ENCODE results near the gene MPP3. TPM values are rescaled to one million over a fixed set of nuclear protein-coding genes. Genes with fewer than 3 reads are reported as not detected.

The MPP3 gene
- total RNA-seq, 1 donor from 2014 or later: 6.1 TPM

DNA sequence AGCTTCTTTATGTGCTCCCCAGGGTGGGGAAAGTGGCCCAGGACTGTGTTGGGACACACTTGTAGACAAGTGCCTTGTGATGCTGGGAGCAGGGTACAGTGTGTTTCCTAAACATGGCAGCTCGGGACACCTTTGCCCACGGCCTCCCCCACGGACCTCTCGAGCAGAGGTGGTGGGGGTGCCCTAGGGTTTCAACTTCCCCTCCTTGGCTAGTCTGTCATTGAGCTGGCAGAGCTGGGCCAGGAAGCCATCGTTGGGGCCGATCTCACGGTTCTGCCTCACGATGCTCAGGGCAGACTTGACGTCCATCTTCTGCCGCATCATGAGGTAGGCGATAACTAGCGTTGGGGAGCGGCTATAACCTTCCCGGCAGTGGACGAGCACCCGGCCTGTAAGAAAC, 63.5 kb downstream of the MPP3 start:
- Mint-ChIP-seq H3K4me1 (no peaks in the 10 kb centered on the region), H3K27me3 (ENCODE audit: insufficient read depth, low read depth) (peaks cover 2% of the 10 kb centered on the region), H3K27ac (no peak overlapping the region), H3K36me3 (peaks cover 24% of the 10 kb centered on the region), H3K4me3 (no peak overlapping the region), H3K9me3 (no peaks in the 10 kb centered on the region)
- Histone ChIP-seq H3K4me3 (no peak overlapping the region), H3K4me2 (no peak overlapping the region), H3K27ac (no peak overlapping the region), H3K4me1 (peaks cover 3% of the 10 kb centered on the region), H4K20me1 (ENCODE audit: low read depth) (no peaks in the 10 kb centered on the region), H3K36me3 (no peaks in the 10 kb centered on the region), H3F3A (ENCODE audit: low read depth) (peaks cover 3% of the 10 kb centered on the region), H3K79me2 (ENCODE audit: low read depth) (no peaks in the 10 kb centered on the region), H3K9me3 (ENCODE audit: low read depth) (no peaks in the 10 kb centered on the region), H3K9ac (no peak overlapping the region), H2AFZ (replicated peaks) (no peak overlapping the region), H3K27me3 (no peaks in the 10 kb centered on the region)
- TF ChIP-seq EZH2phosphoT487 (IDR thresholded peaks at IDR 0.05): no peak
- DNase-seq (ENCODE audit: low spot score): no peak

DNA sequence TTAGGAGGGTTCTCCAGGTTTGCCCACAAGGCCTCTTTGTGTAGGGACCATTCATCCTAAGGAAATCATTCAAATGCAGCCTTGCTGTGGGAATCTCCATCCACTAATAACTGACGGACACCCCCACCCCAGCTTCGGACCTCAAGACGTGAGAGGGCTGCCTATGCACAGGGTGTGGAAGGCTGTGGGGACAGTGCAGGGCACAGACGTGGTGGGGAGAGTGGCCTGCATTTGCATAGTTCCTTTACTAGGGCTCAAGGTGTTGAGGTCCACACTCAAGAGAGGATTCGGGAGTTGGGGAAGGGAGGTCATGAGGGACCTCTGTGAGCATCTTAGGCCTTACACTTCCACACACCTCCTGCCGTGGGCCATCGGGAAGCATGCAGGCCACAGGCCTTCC, 64.0 kb downstream of the MPP3 start:
- H3K9ac ChIP-seq: no peak overlapping the region
- no peak overlapping the region for H3K27ac ChIP-seq
- no peaks in the 10 kb centered on the region for H3K79me2 ChIP-seq (ENCODE audit: low read depth)
- no peaks in the 10 kb centered on the region for H4K20me1 ChIP-seq (ENCODE audit: low read depth)
- no peak for DNase-seq (ENCODE audit: low spot score)
- no peaks in the 10 kb centered on the region for H3K4me1 Mint-ChIP-seq
- H3K27me3 ChIP-seq: no peaks in the 10 kb centered on the region
- H3K27me3 Mint-ChIP-seq (ENCODE audit: insufficient read depth, low read depth): peaks cover 2% of the 10 kb centered on the region
- no peak overlapping the region for H3K4me3 ChIP-seq
- no peaks in the 10 kb centered on the region for H3K9me3 ChIP-seq (ENCODE audit: low read depth)
- H3K9me3 Mint-ChIP-seq: no peaks in the 10 kb centered on the region
- H2AFZ ChIP-seq (replicated peaks): no peak overlapping the region
- TF ChIP-seq EZH2 (IDR thresholded peaks at IDR 0.05): no peak
- TF ChIP-seq EZH2phosphoT487 (IDR thresholded peaks at IDR 0.05): no peak
- TF ChIP-seq, protein P1, sequence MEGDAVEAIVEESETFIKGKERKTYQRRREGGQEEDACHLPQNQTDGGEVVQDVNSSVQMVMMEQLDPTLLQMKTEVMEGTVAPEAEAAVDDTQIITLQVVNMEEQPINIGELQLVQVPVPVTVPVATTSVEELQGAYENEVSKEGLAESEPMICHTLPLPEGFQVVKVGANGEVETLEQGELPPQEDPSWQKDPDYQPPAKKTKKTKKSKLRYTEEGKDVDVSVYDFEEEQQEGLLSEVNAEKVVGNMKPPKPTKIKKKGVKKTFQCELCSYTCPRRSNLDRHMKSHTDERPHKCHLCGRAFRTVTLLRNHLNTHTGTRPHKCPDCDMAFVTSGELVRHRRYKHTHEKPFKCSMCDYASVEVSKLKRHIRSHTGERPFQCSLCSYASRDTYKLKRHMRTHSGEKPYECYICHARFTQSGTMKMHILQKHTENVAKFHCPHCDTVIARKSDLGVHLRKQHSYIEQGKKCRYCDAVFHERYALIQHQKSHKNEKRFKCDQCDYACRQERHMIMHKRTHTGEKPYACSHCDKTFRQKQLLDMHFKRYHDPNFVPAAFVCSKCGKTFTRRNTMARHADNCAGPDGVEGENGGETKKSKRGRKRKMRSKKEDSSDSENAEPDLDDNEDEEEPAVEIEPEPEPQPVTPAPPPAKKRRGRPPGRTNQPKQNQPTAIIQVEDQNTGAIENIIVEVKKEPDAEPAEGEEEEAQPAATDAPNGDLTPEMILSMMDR (IDR thresholded peaks at IDR 0.05): no peak
- H3K36me3 ChIP-seq: no peaks in the 10 kb centered on the region
- no peak overlapping the region for H3K4me2 ChIP-seq
- H3K27ac Mint-ChIP-seq: no peak overlapping the region
- H3K4me3 Mint-ChIP-seq: no peak overlapping the region
- H3K4me1 ChIP-seq: peaks cover 3% of the 10 kb centered on the region
- peaks cover 3% of the 10 kb centered on the region for H3F3A ChIP-seq (ENCODE audit: low read depth)
- peaks cover 24% of the 10 kb centered on the region for H3K36me3 Mint-ChIP-seq

DNA sequence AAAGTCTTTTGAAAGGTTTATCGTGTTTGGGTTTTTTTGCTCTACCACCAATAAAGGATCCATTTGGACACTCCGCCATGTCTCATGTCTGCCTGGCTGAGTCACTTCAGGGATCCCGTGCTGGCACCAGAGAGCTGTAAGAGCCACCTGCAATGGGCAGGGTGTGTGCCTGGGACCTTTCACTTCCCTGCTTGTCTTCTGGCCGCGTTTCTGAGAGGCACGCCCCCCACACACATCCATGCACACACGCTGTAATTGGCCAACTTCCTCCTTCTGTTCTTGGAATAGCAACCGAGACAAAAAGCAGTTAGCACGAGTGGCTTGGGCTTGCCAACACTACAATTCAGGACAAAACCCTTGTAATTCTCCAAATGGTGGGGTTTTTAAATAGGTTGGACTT, 64.6 kb downstream of the MPP3 start:
- no peaks in the 10 kb centered on the region for H3K9me3 Mint-ChIP-seq
- Histone ChIP-seq H3K4me3 (no peak overlapping the region), H3K79me2 (ENCODE audit: low read depth) (no peaks in the 10 kb centered on the region), H3F3A (ENCODE audit: low read depth) (peaks cover 3% of the 10 kb centered on the region), H3K27me3 (no peaks in the 10 kb centered on the region), H3K9me3 (ENCODE audit: low read depth) (no peaks in the 10 kb centered on the region), H3K9ac (no peak overlapping the region), H3K27ac (no peak overlapping the region), H4K20me1 (ENCODE audit: low read depth) (no peaks in the 10 kb centered on the region), H3K4me1 (peaks cover 3% of the 10 kb centered on the region), H2AFZ (replicated peaks) (no peak overlapping the region), H3K36me3 (no peaks in the 10 kb centered on the region), H3K4me2 (no peak overlapping the region)
- H3K27ac Mint-ChIP-seq: no peak overlapping the region
- no peak for DNase-seq (ENCODE audit: low spot score)
- H3K4me1 Mint-ChIP-seq: no peaks in the 10 kb centered on the region
- TF ChIP-seq, protein P1 (IDR thresholded peaks at IDR 0.05): no peak
- no peak for TF ChIP-seq EZH2phosphoT487 (IDR thresholded peaks at IDR 0.05)
- TF ChIP-seq EZH2 (IDR thresholded peaks at IDR 0.05): no peak
- peaks cover 21% of the 10 kb centered on the region for H3K36me3 Mint-ChIP-seq
- H3K4me3 Mint-ChIP-seq: no peak overlapping the region
- peaks cover 2% of the 10 kb centered on the region for H3K27me3 Mint-ChIP-seq (ENCODE audit: insufficient read depth, low read depth)

DNA sequence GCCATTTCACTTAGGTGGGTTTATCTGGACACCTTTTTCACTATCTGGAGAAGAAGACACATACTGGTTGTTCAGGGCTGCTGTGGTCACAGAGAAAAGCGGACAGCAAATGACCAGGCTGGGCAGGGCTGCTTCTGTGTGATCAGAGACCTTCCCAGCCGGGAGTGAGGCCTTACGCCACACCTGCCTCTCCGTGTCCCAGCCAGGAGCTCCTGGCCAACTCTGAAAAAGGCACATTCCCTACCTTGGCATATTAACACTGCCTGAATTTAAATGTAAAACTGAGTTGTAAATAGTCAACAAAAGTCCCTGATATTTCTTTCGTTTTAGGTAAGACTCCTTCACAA, 65.3 kb downstream of the MPP3 start:
- no peak overlapping the region for H3K27ac ChIP-seq
- H3K4me1 Mint-ChIP-seq: no peaks in the 10 kb centered on the region
- peaks cover 2% of the 10 kb centered on the region for H3K27me3 Mint-ChIP-seq (ENCODE audit: insufficient read depth, low read depth)
- no peaks in the 10 kb centered on the region for H4K20me1 ChIP-seq (ENCODE audit: low read depth)
- DNase-seq (ENCODE audit: low spot score): no peak
- no peak overlapping the region for H3K27ac Mint-ChIP-seq
- H3K27me3 ChIP-seq: no peaks in the 10 kb centered on the region
- no peaks in the 10 kb centered on the region for H3K79me2 ChIP-seq (ENCODE audit: low read depth)
- peaks cover 3% of the 10 kb centered on the region for H3K4me1 ChIP-seq
- no peak overlapping the region for H3K4me2 ChIP-seq
- TF ChIP-seq EZH2 (IDR thresholded peaks at IDR 0.05): no peak
- TF ChIP-seq EZH2phosphoT487 (IDR thresholded peaks at IDR 0.05): no peak
- TF ChIP-seq, protein P1 (IDR thresholded peaks at IDR 0.05): no peak
- H2AFZ ChIP-seq (replicated peaks): no peak overlapping the region
- no peaks in the 10 kb centered on the region for H3K9me3 Mint-ChIP-seq
- H3K36me3 Mint-ChIP-seq: peaks cover 15% of the 10 kb centered on the region
- no peak overlapping the region for H3K9ac ChIP-seq
- peaks cover 3% of the 10 kb centered on the region for H3F3A ChIP-seq (ENCODE audit: low read depth)
- no peaks in the 10 kb centered on the region for H3K36me3 ChIP-seq
- H3K4me3 ChIP-seq: no peak overlapping the region
- H3K9me3 ChIP-seq (ENCODE audit: low read depth): no peaks in the 10 kb centered on the region
- H3K4me3 Mint-ChIP-seq: no peak overlapping the region

Measured in neural progenitor cell (in vitro differentiated cells).